NB4 (cell line): ENCODE data around the gene FNDC1.

ENCODE experiments used
- CTCF ChIP-seq: IDR thresholded peaks from one replicate; pipeline ENCODE4 v1.5.1; 2012; ENCODE audit warnings: low read depth, low read length
- MAX ChIP-seq: IDR thresholded peaks from 2 replicates; pipeline ENCODE4 v1.6.1; 2011; ENCODE audit warnings: low read depth, low read length
- MYC ChIP-seq: IDR thresholded peaks from 2 replicates; pipeline ENCODE4 v1.6.1; 2011; ENCODE audit warnings: low read depth, low read length

DNA sequence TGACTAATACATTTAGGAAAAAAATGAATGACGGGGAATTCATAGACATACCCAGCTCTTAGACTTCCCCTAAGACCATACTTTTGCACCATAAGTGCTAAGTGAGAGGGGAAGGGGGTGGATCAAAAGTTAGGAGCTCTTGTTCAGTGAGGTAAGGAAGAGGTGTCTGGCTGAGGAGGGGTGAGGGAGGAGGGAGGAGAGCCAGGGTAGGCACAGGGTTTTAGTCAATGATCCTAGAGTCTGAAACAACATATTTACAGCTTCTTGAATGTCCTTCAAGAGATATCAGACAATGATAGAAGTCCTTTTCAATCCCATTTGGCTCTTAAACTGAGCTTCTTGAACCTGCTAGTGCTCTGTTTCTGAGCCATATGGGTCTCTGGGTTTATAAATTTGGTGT, 135.4 kb downstream of the FNDC1 start:
- TF ChIP-seq CTCF: no peak
- no peak for TF ChIP-seq MYC
- TF ChIP-seq MAX: no peak
